CD4-positive, alpha-beta T cell treated with Interleukin-12 subunit alpha and Interleukin-12 subunit beta, for 1 hour (primary cell): ENCODE measurements around the gene TMEM106B.

Experiments
- DNase-seq: peaks from one replicate; pipeline ENCODE4 v3.0.0-alpha.2; 2020

TMEM106B gene

DNA sequence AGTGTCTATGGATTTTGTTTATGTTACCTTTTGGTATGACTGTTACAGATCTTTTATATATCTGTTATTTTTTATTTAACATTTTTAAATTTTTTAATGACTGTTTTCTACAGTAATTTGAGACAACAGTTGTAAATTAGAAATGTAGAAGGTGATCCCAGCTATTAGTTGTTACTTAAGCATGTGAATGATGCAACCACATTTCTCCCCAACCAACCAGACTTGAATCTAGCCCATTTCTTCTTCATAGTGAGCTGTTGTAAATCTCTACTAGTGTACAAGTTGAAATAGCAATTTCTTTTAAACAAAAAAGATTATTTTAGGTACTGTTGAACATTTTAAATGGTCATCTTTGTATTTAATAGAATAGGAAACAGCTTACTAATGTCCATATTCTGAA is 18.0 kb downstream of the TMEM106B start:
- no peak for DNase-seq

DNA sequence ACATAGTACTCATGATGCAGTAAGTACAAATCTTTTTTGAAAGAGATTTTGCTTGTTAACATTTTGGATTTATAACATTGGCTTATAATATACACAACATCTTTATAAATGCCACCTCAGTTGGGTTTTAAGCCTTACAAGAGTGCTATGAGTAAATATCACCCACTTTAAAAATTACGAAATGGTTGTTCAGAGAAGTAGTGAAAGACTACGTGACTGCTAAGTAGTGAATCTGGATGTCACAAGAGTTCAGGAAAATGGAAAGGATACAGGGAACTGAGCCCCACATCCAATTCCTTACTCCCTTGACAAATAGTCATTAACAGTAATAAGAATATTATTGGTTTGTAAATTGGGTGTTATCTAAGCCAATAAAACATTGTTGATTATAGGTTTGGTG is 20.0 kb downstream of the TMEM106B start:
- no peak for DNase-seq

DNA sequence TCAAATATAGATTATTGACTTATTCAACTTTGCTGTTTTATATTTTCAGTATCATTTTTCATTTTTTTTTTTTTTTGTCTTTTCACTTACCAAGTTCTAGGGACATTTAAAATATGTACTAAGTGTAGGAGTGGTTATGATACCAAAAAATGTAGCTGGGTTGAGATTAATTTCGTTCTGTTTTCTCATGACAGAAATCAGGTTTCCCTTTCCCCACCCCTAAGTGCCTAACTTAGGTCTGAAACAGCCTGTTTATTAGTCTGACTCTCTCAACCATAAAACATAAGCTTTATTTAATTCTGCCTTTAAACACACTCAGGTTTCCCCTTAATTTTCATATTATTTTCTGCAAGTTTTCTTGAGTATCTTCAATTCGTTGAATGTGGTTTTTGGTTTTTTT is 22.1 kb downstream of the TMEM106B start:
- DNase-seq = no peak

DNA sequence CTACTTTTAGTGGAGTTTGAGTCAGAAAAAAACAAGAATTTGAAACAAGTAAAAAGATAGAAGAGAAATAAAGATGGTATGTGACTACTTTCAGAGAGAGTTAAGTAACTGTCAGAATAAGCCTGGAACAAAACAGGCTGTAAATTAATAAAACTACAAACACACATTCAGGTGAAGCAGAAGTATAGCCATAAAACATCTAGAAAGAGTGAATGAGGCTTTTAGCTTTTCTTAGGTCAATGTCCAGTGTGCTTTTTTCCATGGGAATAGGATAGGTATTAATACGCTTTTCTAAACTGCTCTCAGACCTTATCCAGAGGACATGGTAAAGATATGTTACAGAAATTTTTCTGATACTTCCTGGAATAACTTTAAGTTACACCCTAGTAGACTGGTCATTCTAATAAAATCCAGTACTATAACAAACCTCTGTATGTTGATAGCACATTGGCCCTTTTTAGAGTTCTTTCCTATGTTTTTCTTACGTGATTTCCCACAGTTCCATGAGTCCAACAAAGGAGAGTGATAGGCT is 23.3 kb downstream of the TMEM106B start:
- no peak for DNase-seq

DNA sequence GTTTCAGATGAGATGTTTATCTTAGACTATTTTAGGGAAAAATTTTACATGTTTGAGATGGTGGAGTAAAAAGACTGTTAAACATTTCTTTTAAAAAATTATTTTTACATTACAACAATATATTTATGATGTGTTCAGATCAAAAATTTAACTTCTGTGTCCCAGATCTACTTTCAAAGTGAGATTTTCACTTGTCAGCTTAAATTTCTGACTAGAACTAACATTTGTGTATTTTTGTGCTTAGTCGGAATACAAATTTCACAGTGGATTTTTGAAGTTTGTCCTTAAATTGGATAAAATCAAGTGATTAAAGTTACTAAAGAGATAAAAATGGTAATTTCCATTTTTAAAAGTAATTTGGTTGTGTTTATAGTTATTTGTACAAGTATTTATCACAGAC is 24.9 kb downstream of the TMEM106B start:
- no peak for DNase-seq

DNA sequence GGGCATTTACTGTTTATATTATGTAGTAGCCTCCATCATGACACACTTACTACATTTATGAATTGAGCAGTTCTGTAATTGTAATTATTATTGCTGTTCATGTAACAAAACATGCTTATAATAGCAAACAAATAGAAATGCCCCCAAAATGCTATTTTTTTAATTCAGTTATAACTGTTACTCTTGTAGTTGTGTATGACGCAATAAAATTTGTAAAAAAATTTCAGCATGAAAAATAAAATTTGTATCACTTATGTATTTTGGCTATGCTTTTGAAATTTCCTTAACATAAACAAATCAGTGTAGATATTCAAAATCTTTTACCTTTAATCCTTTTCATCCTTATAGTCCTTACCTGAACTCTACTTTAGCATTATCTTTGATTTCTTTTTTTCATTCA is 25.9 kb downstream of the TMEM106B start:
- no peak for DNase-seq

DNA sequence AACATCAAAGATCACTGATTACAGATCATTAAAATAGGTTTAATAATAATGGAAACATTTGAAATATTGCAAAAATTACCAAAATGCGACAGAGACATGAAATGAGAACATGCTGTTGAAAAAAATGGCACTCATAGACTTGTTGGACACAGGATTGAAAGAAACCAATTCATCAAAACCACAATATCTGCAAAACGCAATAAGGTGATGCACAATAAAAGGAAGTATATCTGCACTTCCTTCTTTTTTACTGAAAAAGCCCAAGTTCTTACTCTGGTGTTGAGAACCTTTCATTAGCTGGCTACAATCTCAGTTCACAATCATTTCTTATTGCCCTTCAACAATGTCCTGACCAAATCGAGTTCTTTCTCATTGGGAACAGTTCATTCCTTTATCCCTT is 28.7 kb downstream of the TMEM106B start:
- no peak for DNase-seq

DNA sequence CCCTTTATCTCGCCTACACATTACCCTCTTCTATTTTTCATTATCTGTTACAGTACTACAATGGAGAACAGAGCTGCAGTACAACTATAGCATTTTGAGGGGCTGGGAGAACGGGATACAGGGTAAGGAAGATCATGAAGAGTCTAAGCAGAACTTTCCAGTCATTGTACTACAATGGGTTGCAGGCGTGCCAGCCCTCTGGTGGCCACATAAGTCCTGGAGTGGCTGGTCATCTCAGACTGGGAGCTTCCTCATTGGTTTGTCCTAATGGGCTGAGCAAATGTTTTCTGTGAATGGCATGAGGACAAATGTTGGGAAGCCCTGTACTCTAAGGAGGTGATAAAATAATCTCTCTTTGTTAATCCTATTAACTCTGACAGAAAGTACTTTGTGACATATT is 33.0 kb downstream of the TMEM106B start:
- no peak for DNase-seq

DNA sequence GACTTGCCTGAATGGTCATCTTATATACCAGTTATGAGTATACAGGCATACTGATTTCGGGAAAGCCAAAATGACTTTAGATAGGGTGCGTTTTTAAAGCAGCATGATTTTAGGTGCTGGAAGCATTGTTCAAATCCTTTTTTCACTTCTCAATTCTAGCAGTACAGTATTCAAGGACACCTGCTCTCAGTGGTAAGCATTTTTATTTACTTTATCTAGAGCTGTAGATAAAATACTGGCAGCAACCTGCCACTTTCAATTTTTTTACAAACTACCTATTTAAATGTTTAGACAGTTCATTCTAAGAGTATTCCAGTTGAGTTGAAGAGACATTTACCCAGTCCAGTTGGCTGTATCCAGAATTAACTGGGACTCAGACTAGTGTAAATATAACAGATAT is 33.6 kb downstream of the TMEM106B start:
- no peak for DNase-seq

DNA sequence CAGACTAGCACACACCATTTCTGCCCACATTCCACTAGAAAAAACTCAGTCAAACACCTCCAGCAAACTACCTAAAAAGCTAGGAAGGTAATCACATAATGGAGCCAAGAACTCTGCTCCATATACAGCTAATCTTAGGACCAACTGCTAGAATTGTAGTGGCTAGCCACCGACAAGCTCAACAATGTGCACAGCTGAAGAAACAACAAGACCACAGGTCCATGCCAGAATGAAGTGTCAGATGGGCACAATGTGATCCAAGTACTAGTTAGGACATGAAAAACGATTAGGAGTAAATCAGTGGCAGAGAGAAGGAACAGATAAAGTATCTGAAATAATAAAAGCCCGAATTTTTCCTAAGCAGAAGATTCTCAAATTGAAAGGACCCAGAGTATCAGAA is 38.6 kb downstream of the TMEM106B start:
- no peak for DNase-seq

DNA sequence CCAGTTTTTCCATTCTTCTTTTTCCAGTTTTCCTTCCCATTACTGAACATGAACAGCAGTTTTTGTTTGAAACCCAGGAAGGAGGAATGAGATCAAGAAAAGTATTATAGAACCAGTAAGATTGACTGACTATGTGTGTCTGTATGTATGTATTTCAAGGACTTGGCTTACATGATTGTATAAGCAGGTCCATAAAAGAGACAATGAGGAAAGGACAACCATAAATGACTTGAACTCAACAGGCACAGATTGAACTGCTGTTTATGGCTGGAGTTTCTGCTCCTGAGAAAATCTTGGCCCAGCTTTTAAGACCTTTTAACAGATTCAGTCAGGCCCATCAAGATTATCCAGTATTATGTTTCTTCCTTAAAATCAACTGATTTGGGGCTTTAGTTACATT is 39.1 kb downstream of the TMEM106B start:
- no peak for DNase-seq

DNA sequence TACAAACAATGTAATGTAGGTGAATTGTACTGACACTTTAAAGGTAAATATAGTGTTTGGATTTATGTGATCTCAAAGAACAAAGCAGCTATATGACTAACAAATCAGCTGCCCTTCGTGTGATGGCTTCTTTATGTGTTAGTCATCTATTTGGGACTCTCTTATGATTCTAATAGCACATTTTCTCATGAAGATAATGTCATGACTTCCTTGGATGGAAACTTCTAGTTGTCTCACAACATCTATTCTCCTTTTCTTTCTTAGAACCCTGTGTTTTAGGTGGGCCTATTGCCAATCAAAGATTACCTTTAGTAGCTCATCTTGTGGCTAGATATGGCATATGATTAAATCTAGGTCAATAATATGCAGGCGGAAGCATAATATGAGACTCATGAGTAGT is 45.0 kb downstream of the TMEM106B start:
- DNase-seq = peak; percentile 15

DNA sequence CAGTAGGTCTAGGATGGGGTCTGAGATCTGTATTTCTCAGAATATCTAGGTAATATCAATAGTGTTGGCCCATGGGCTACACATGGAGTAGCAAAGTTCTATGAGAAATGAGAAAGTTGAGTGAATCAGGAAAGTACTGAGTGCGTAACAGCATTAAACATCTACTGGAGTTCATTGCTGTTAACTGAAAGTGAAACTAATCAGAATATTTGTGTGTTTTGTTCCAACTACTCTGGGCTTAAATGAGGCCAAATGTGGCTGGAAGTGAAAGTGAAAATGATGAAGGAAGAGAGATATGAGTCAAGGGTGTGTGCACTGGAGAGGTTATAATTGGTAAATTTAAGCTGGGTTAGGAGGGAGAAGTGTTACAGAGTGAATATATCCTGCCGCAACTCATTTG is 46.5 kb downstream of the TMEM106B start:
- DNase-seq = peak; percentile 80

DNA sequence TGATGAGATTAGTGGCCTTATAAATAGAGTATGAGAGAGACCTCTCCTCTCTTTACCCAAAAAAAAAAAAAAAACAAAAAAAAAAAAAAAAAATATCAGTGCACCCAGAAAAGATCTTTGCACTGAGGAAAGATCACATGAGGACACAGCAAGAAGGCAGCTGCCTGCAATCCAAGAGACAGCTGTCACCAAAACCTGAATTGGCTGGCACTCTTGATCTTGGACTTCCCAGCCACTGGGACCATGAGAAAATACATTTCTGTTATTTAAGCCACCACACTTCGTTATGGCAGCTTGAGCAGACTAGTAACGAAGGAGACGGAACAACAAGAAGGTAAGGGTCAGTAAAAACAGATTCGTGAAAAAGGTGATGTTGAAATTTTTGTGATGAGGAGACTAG is 47.0 kb downstream of the TMEM106B start:
- no peak for DNase-seq

DNA sequence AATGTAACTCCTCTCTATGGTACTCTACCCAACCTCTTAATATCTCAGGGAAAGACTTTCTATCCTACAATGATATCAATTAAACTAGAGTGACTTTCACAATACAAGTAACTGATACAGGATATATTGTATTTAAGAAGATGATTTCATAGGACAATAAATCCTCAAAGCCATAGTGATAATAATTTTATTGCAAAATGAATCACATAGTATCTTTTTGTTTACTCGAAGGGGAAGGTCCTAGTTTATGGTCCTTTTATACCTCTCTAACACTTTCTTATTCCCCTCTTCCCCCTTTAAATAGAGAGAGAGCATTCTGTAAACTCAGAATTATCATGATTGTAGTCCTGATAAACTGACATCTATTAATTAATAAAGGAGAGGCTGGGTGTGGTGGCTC is 56.4 kb downstream of the TMEM106B start:
- DNase-seq = no peak

DNA sequence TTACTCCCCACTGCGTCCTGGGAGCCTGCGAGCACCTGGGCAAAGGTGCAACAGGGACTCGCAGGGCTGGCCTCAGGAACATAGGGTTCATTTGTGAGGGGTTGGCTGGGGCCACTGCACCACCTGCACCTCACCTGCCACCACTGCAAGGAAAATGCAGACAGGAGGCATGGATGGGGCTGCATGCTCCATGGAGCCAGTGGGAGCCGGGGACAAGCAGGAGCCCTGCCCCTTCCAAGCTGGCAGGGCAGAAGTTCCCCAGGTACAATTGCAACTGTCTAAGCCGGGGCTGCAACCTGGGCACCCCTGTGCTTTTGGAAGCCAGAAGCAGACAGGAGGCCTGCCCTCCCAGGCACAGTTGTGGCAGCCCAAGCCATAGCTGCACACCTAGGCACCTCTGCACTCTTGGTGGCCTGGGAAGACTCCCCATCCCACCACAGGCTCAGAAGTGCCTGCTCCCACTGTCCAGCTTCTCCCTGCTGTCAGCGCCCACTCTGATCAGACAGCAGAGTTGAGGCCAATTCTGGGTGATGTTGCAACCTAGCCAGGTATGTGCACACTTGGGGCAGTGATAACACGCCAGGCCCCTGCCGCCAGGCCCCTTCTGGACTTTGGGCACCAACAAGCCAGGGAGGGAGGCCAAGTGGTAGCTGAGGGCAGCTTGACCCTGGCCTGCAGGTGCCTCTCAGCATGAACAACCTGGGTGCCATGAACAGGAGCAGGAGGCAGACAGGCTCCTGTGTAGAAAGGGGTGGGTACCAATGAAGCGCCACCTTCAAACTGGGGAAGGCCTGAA is 58.2 kb downstream of the TMEM106B start:
- no peak for DNase-seq

DNA sequence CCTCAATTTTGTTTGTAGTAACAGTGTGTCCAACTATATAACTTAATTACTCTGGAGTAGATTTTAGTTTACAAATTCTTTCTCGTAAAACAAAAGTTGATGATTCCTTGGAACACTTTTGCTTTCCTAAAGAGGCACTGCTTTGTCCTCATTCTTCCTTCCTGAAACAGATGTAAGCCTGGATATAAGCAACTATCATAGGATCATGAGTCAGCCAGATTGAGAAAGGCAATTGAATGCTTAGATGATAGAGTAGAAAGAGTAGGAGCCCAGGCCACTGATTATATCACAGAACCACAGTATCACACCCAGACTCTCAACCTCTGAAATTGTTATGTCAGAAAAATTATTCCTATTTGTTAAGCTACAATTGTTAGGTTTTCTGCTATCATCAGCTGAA is 69.9 kb downstream of the TMEM106B start:
- no peak for DNase-seq

DNA sequence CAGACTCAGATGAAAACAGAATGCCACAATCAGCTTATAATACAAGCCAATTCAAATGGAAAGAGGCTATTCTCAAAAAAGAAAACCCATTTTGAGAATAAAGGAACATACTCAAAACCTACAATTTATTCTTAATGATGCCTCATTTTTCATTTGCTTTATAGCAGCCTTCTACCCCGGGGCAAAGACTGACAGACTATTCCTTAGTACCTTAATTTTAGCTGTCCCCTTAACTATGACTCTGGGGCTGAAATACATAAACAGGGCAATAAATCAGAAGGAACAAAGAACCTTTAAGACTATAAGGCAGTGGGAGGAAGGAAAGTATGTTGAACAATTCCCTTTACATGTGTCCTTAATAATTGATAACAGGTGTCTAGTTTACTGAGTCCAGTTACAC is 76.8 kb downstream of the TMEM106B start:
- DNase-seq = no peak

DNA sequence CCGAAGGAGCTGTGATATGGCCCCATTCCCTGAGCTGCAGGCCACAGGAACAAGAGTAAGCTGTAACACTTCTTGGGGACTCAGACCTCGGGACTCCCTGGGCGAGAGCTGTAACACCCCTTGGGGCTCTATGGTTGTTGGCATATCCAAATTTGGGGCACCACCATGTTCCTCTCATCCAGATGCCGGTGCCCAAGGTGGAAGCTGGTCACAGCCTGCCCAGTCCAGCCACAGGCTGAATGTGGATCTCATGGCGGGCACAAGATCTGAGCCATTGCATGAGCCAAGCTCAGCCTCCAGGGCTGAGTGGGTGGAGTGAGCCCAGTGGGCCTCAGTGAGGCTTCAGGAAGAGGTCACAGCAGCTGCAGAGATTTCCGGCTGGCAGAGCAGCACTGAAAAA is 78.9 kb downstream of the TMEM106B start:
- no peak for DNase-seq

DNA sequence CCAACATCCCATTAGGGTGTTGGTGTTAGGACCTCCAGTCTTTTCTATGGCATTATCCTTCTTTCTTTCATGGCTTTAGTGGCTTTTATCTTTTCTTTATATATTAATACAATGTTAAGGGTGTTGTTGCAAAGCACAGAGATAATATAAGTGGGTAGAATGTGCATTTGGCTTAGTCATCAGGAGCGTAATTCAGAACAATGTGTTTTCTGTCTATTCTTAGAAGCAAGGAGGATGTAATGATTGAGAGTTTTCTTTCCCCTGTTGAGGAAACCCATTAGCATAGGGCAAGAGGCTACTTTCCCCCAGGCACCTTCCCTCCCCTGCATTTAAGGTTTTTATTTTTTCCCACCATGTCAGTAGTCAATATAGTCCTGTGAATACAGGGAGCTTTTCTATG is 79.7 kb downstream of the TMEM106B start:
- no peak for DNase-seq

DNA sequence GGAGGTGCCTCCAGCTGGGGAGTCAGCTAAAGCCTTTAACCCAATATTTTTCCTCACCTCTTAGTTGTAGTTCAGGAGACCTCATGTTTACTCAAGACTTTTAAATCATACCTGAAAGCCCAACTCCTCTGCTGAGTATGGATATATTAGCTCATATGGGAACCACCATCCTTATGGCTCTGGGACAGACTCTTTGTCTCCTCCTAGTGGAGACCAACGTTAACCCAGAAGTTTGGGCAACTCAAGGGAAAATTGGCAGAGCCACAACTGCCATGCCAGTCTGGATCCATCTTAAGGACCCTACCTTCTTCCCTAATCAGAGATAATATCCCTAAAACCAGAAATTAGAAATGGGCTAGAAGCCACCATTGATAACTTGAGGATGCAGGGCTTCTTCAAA is 80.8 kb downstream of the TMEM106B start:
- DNase-seq = peak; percentile 22
